WTC11 (cell line): ENCODE data around the gene ARHGAP25. TPM values are rescaled to one million over a fixed set of nuclear protein-coding genes. Genes with fewer than 3 reads are reported as not detected.

Experiments
- ATAC-seq: fragments of 200-7000 bp; cut with Tn5 transposase; 2 replicates; pipeline ENCODE4 v1.10.0; 2021; ENCODE audit warnings: mild to moderate bottlenecking, moderate library complexity
- CTCF ChIA-PET: fragments of 300-600 bp; sonication (Branson Sonifier 250); formaldehyde crosslinking; loops from one replicate; lab custom pipeline; 2021; ENCODE audit warnings: antibody characterized with exemption; lab: Charles Lee
- POLR2A ChIA-PET: fragments of 350-600 bp; sonication (Branson Sonifier 250); formaldehyde crosslinking; loops from one replicate; lab custom pipeline; 2021; ENCODE audit warnings: antibody characterized with exemption; lab: Charles Lee
- DNase-seq: peaks from one replicate; pipeline ENCODE4 v3.0.0; 2021; ENCODE audit warnings: low spot score
- H3K27ac Mint-ChIP-seq: 2 replicates; pipeline ENCODE4 v1.8.0; 2021; ENCODE audit warnings: mixed read lengths
- H3K27me3 Mint-ChIP-seq: 2 replicates; pipeline ENCODE4 v1.8.0; 2021; ENCODE audit warnings: low read depth, mild to moderate bottlenecking, moderate library complexity, mixed read lengths
- H3K36me3 Mint-ChIP-seq: 2 replicates; pipeline ENCODE4 v1.8.0; 2021; ENCODE audit warnings: mixed read lengths
- H3K4me1 Mint-ChIP-seq: 2 replicates; pipeline ENCODE4 v1.8.0; 2022; ENCODE audit warnings: mixed read lengths
- H3K4me3 Mint-ChIP-seq: 2 replicates; pipeline ENCODE4 v1.8.0; 2021; ENCODE audit warnings: mild to moderate bottlenecking, moderate library complexity, mixed read lengths
- H3K9me3 Mint-ChIP-seq: 2 replicates; pipeline ENCODE4 v1.8.0; 2021; ENCODE audit warnings: mixed read lengths
- ELF4 ChIP-seq: sonication (generic); formaldehyde crosslinking; IDR thresholded peaks from 2 replicates; pipeline ENCODE4 v1.8.1; 2022; ENCODE audit warnings: low read depth, mild to moderate bottlenecking, moderate library complexity, missing genetic modification reagents
- GRHL2 ChIP-seq: fragments of 250-450 bp; sonication (Bioruptor Pico); IDR thresholded peaks from 2 replicates; pipeline ENCODE4 v1.8.0; 2022; ENCODE audit warnings: mild to moderate bottlenecking, moderate library complexity; ENCODE audit not compliant: insufficient replicate concordance, severe bottlenecking
- KAT7 ChIP-seq: sonication (generic); formaldehyde crosslinking; IDR thresholded peaks from 2 replicates; pipeline ENCODE4 v1.8.1; 2023; ENCODE audit warnings: missing genetic modification reagents, mild to moderate bottlenecking, borderline replicate concordance
- TEAD1 ChIP-seq: sonication (generic); formaldehyde crosslinking; IDR thresholded peaks from 2 replicates; pipeline ENCODE4 v1.8.0; 2022; ENCODE audit warnings: mild to moderate bottlenecking, missing genetic modification reagents
- ZNF263 ChIP-seq: sonication (generic); formaldehyde crosslinking; IDR thresholded peaks from 2 replicates; pipeline ENCODE4 v1.8.1; 2022; ENCODE audit warnings: low read depth, mild to moderate bottlenecking, moderate library complexity, missing genetic modification reagents
- ZNF396 ChIP-seq: fragments of 250-450 bp; sonication (Bioruptor Pico); IDR thresholded peaks from 2 replicates; pipeline ENCODE4 v1.8.0; 2021; ENCODE audit warnings: mild to moderate bottlenecking, moderate library complexity, borderline replicate concordance
- total RNA-seq: library from RNA; stranded (reverse); gene quantifications from 3 replicates; pipeline ENCODE4 v1.2.3, GENCODE V29; 2021
- TF ChIP-seq, protein P1 (sequence below): fragments of 250-450 bp; sonication (Bioruptor Pico); IDR thresholded peaks from 2 replicates; pipeline ENCODE4 v1.9.0; 2021; ENCODE audit warnings: mild to moderate bottlenecking, borderline replicate concordance
- TF ChIP-seq, protein P2 (sequence below): sonication (generic); formaldehyde crosslinking; IDR thresholded peaks from 2 replicates; pipeline ENCODE4 v1.8.1; 2022; ENCODE audit warnings: missing genetic modification reagents, borderline replicate concordance
- TF ChIP-seq, protein P3 (sequence below): sonication (generic); formaldehyde crosslinking; IDR thresholded peaks from 2 replicates; pipeline ENCODE4 v1.8.0; 2023; ENCODE audit warnings: missing genetic modification reagents, mild to moderate bottlenecking, borderline replicate concordance
- TF ChIP-seq, protein P4 (sequence below): sonication (generic); formaldehyde crosslinking; IDR thresholded peaks from 2 replicates; pipeline ENCODE4 v1.8.1; 2022; ENCODE audit warnings: low read depth, mild to moderate bottlenecking, moderate library complexity, missing genetic modification reagents, borderline replicate concordance
- TF ChIP-seq, protein P5 (sequence below): fragments of 250-450 bp; sonication (Bioruptor Pico); IDR thresholded peaks from 2 replicates; pipeline ENCODE4 v1.8.0; 2021; ENCODE audit warnings: mild to moderate bottlenecking
- TF ChIP-seq, protein P6 (sequence below): sonication (generic); formaldehyde crosslinking; IDR thresholded peaks from 2 replicates; pipeline ENCODE4 v1.8.1; 2023; ENCODE audit warnings: mild to moderate bottlenecking, missing genetic modification reagents
- TF ChIP-seq, protein P7 (sequence below): sonication (generic); formaldehyde crosslinking; IDR thresholded peaks from 2 replicates; pipeline ENCODE4 v1.8.1; 2023; ENCODE audit warnings: mild to moderate bottlenecking, missing genetic modification reagents, moderate library complexity
- TF ChIP-seq, protein P8 (sequence below): sonication (generic); formaldehyde crosslinking; IDR thresholded peaks from 2 replicates; pipeline ENCODE4 v1.8.1; 2022; ENCODE audit warnings: mild to moderate bottlenecking, missing genetic modification reagents, moderate library complexity, borderline replicate concordance
- TF ChIP-seq, protein P9 (sequence below): fragments of 250-450 bp; sonication (Bioruptor Pico); conservative IDR thresholded peaks from 2 replicates; pipeline ENCODE4 v1.9.0; 2021; ENCODE audit warnings: mild to moderate bottlenecking

ARHGAP25 gene
- total RNA-seq, 1 experiment from 2014 or later, result 2.9 TPM

DNA sequence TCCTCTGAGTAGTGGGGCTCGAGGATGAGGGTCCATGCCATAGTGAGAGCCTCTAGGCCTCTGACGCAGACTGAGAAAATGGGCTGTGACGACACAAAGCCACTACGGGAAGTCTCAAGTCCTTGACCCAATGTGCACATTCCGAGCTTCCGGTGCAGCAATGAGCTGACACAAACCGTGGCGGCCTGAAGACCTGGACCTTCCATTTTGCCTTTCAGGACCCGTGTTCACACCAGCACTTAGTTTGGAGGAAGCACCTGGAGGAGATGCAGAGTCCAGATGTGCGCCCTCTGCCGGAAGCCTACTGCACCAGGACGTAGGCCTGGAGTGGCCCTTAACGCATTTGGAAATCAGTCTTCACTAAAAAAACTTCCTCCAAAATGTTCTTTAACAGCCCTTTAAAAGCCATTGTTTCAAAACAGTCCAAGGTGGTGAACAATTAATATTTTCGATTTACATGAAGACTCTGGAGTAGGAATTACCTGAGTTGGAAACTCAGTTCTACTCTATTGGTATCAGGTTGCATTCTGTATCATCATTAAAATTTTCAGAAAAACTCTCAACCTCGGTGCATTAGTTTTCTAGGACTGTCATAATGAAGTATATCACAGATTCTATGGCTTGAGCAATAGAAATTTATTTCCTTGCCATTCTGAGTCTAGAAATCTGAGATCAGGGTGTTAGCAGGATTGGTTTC lies 102.7 kb downstream of the ARHGAP25 start (continued):
- TF ChIP-seq, protein P1, sequence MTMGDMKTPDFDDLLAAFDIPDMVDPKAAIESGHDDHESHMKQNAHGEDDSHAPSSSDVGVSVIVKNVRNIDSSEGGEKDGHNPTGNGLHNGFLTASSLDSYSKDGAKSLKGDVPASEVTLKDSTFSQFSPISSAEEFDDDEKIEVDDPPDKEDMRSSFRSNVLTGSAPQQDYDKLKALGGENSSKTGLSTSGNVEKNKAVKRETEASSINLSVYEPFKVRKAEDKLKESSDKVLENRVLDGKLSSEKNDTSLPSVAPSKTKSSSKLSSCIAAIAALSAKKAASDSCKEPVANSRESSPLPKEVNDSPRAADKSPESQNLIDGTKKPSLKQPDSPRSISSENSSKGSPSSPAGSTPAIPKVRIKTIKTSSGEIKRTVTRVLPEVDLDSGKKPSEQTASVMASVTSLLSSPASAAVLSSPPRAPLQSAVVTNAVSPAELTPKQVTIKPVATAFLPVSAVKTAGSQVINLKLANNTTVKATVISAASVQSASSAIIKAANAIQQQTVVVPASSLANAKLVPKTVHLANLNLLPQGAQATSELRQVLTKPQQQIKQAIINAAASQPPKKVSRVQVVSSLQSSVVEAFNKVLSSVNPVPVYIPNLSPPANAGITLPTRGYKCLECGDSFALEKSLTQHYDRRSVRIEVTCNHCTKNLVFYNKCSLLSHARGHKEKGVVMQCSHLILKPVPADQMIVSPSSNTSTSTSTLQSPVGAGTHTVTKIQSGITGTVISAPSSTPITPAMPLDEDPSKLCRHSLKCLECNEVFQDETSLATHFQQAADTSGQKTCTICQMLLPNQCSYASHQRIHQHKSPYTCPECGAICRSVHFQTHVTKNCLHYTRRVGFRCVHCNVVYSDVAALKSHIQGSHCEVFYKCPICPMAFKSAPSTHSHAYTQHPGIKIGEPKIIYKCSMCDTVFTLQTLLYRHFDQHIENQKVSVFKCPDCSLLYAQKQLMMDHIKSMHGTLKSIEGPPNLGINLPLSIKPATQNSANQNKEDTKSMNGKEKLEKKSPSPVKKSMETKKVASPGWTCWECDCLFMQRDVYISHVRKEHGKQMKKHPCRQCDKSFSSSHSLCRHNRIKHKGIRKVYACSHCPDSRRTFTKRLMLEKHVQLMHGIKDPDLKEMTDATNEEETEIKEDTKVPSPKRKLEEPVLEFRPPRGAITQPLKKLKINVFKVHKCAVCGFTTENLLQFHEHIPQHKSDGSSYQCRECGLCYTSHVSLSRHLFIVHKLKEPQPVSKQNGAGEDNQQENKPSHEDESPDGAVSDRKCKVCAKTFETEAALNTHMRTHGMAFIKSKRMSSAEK (CRISPR knock-in tag), result no peak
- TF ChIP-seq, protein P2, sequence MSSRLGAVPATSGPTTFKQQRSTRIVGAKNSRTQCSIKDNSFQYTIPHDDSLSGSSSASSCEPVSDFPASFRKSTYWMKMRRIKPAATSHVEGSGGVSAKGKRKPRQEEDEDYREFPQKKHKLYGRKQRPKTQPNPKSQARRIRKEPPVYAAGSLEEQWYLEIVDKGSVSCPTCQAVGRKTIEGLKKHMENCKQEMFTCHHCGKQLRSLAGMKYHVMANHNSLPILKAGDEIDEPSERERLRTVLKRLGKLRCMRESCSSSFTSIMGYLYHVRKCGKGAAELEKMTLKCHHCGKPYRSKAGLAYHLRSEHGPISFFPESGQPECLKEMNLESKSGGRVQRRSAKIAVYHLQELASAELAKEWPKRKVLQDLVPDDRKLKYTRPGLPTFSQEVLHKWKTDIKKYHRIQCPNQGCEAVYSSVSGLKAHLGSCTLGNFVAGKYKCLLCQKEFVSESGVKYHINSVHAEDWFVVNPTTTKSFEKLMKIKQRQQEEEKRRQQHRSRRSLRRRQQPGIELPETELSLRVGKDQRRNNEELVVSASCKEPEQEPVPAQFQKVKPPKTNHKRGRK, result no peak
- no peak for TF ChIP-seq KAT7 (CRISPR knock-in tag)
- no peak for TF ChIP-seq GRHL2
- TF ChIP-seq ZNF263 (CRISPR knock-in tag), result no peak

DNA sequence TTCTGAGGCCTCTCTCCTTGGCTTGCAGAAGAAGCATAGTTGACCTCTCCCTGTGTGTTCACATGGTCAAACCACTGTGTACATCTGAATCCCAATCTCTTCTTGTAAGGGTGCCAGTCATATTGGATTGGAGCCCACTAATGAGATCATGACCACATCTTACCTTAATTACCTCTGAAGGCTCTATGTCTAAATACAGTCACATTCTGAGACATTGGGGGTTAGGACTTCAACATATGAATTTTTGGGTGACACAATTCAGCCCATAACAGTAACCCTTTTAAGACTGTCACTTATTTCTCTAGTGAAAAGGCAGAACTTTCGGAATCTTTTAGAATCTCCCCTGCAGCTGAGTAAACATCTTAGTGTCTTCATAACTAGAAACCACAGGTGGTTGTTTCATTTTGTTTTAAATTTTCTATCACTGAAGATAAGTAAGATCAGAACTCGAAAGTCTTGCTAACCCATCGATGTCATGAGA lies 103.3 kb downstream of the ARHGAP25 start:
- CTCF ChIA-PET, result interaction anchor here (0.7 to 6.3 kb wide), 9 partner anchors 22 to 375 kb away, joined by 3 to 71 read pairs (median 6); no protein-coding TSS in a partner anchor
- H3K27ac Mint-ChIP-seq, result no peak overlapping the region
- H3K4me3 Mint-ChIP-seq, result no peak overlapping the region
- ATAC-seq (no peak), DNase-seq (no peak)
- POLR2A ChIA-PET, result no interaction called here
- H3K27me3 Mint-ChIP-seq, result no peaks in the 10 kb centered on the region
- H3K9me3 Mint-ChIP-seq, result peaks cover 16% of the 10 kb centered on the region
- H3K4me1 Mint-ChIP-seq, result peaks cover 5% of the 10 kb centered on the region; the same call in 1 of the 2 replicates
- peaks cover 11% of the 10 kb centered on the region for H3K36me3 Mint-ChIP-seq
- TF ChIP-seq, protein P3, sequence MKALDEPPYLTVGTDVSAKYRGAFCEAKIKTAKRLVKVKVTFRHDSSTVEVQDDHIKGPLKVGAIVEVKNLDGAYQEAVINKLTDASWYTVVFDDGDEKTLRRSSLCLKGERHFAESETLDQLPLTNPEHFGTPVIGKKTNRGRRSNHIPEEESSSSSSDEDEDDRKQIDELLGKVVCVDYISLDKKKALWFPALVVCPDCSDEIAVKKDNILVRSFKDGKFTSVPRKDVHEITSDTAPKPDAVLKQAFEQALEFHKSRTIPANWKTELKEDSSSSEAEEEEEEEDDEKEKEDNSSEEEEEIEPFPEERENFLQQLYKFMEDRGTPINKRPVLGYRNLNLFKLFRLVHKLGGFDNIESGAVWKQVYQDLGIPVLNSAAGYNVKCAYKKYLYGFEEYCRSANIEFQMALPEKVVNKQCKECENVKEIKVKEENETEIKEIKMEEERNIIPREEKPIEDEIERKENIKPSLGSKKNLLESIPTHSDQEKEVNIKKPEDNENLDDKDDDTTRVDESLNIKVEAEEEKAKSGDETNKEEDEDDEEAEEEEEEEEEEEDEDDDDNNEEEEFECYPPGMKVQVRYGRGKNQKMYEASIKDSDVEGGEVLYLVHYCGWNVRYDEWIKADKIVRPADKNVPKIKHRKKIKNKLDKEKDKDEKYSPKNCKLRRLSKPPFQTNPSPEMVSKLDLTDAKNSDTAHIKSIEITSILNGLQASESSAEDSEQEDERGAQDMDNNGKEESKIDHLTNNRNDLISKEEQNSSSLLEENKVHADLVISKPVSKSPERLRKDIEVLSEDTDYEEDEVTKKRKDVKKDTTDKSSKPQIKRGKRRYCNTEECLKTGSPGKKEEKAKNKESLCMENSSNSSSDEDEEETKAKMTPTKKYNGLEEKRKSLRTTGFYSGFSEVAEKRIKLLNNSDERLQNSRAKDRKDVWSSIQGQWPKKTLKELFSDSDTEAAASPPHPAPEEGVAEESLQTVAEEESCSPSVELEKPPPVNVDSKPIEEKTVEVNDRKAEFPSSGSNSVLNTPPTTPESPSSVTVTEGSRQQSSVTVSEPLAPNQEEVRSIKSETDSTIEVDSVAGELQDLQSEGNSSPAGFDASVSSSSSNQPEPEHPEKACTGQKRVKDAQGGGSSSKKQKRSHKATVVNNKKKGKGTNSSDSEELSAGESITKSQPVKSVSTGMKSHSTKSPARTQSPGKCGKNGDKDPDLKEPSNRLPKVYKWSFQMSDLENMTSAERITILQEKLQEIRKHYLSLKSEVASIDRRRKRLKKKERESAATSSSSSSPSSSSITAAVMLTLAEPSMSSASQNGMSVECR (CRISPR knock-in tag), result no peak
- TF ChIP-seq, protein P4, sequence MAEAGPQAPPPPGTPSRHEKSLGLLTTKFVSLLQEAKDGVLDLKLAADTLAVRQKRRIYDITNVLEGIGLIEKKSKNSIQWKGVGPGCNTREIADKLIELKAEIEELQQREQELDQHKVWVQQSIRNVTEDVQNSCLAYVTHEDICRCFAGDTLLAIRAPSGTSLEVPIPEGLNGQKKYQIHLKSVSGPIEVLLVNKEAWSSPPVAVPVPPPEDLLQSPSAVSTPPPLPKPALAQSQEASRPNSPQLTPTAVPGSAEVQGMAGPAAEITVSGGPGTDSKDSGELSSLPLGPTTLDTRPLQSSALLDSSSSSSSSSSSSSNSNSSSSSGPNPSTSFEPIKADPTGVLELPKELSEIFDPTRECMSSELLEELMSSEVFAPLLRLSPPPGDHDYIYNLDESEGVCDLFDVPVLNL (CRISPR knock-in tag), result no peak
- TF ChIP-seq, protein P5, sequence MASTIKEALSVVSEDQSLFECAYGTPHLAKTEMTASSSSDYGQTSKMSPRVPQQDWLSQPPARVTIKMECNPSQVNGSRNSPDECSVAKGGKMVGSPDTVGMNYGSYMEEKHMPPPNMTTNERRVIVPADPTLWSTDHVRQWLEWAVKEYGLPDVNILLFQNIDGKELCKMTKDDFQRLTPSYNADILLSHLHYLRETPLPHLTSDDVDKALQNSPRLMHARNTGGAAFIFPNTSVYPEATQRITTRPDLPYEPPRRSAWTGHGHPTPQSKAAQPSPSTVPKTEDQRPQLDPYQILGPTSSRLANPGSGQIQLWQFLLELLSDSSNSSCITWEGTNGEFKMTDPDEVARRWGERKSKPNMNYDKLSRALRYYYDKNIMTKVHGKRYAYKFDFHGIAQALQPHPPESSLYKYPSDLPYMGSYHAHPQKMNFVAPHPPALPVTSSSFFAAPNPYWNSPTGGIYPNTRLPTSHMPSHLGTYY (CRISPR knock-in tag), result no peak
- TF ChIP-seq, protein P6, sequence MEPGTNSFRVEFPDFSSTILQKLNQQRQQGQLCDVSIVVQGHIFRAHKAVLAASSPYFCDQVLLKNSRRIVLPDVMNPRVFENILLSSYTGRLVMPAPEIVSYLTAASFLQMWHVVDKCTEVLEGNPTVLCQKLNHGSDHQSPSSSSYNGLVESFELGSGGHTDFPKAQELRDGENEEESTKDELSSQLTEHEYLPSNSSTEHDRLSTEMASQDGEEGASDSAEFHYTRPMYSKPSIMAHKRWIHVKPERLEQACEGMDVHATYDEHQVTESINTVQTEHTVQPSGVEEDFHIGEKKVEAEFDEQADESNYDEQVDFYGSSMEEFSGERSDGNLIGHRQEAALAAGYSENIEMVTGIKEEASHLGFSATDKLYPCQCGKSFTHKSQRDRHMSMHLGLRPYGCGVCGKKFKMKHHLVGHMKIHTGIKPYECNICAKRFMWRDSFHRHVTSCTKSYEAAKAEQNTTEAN (CRISPR knock-in tag), result no peak
- TF ChIP-seq, protein P7, sequence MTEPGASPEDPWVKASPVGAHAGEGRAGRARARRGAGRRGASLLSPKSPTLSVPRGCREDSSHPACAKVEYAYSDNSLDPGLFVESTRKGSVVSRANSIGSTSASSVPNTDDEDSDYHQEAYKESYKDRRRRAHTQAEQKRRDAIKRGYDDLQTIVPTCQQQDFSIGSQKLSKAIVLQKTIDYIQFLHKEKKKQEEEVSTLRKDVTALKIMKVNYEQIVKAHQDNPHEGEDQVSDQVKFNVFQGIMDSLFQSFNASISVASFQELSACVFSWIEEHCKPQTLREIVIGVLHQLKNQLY (CRISPR knock-in tag), result no peak
- TF ChIP-seq TEAD1 (CRISPR knock-in tag), result no peak
- TF ChIP-seq ZNF396, result no peak
- no peak for TF ChIP-seq ELF4 (CRISPR knock-in tag)
- TF ChIP-seq, protein P8, sequence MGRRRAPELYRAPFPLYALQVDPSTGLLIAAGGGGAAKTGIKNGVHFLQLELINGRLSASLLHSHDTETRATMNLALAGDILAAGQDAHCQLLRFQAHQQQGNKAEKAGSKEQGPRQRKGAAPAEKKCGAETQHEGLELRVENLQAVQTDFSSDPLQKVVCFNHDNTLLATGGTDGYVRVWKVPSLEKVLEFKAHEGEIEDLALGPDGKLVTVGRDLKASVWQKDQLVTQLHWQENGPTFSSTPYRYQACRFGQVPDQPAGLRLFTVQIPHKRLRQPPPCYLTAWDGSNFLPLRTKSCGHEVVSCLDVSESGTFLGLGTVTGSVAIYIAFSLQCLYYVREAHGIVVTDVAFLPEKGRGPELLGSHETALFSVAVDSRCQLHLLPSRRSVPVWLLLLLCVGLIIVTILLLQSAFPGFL, result no peak
- TF ChIP-seq, protein P9, sequence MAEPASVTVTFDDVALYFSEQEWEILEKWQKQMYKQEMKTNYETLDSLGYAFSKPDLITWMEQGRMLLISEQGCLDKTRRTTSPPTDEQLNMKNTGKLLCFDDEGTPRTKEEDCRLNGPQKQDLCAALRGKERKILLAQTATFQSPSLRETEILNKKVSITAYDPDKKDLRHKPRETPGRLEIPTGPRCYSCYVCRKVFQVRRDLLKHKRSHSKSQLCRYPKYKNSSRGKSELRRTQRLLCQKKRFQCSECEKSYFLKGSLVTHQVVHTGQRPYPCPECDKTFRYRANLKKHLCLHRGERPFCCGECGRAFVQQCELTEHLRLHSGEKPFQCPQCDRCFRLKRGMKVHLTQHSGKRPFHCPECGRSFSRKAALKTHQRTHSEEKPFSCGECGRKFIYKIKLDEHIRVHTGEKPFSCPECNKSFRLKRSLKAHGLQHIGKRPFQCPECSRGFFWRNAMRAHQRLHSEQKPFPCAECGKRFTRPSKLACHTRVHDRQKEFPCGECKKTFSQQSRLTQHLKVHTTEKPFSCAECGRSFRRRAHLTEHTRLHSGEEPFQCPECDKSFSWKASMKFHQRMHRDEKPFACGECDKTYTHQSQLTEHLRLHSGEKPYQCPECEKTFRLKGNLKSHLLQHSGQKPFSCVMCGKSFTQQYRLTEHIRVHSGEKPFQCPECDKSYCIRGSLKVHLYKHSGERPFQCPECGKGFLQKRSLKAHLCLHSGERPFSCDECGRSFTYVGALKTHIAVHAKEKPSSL (CRISPR knock-in tag), result no peak
